ENCODE results near the gene DAAM1.

Gene DAAM1

GRCh38 chr14:59330455-59330854 is 142.0 kb downstream of the DAAM1 start:
- H3K27me3 ChIP-seq (ENCODE audit: control insufficient read depth, insufficient read depth, low read length), result no peaks in the 10 kb centered on the region
- no peak overlapping the region for H3K4me3 ChIP-seq (ENCODE audit: low read depth, low read length)
- H3K36me3 ChIP-seq (ENCODE audit: control insufficient read depth, insufficient read depth, low read length), result peaks cover 22% of the 10 kb centered on the region

DNA sequence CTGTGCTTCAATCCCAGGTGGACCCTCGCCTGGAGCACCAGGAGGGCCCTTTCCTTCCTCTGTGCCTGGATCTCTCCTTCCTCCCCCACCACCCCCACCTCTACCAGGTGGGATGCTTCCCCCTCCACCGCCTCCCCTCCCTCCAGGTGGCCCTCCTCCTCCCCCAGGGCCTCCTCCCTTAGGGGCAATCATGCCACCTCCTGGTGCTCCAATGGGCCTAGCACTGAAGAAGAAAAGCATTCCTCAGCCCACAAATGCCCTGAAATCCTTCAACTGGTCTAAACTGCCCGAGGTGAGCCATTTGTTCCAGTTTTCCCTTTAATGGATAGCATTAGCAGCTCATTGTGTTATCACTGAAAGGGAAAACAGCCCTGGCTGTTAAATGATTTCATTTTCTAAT is 142.8 kb downstream of the DAAM1 start:
- Histone ChIP-seq H3K4me1 (ENCODE audit: control insufficient read depth, insufficient read depth, low read length) (peaks cover 45% of the 10 kb centered on the region), H3K9me3 (ENCODE audit: control insufficient read depth, insufficient read depth, low read length) (no peaks in the 10 kb centered on the region), H3K36me3 (ENCODE audit: control insufficient read depth, insufficient read depth, low read length) (peaks cover 16% of the 10 kb centered on the region), H3K27me3 (ENCODE audit: control insufficient read depth, insufficient read depth, low read length) (no peaks in the 10 kb centered on the region), H3K9ac (ENCODE audit: low read depth, low read length) (no peak overlapping the region), H3K27ac (ENCODE audit: low read depth, low read length) (peak overlapping the region; percentile 55), H3K4me3 (ENCODE audit: low read depth, low read length) (no peak overlapping the region)

More at GRCh38 chr14:59330455-59330854, 142.0 kb downstream of the DAAM1 start:
- H3K27ac ChIP-seq (ENCODE audit: low read depth, low read length), result peak overlapping the region; percentile 40
- H3K4me1 ChIP-seq (ENCODE audit: control insufficient read depth, insufficient read depth, low read length), result peaks cover 42% of the 10 kb centered on the region
- no peaks in the 10 kb centered on the region for H3K9me3 ChIP-seq (ENCODE audit: control insufficient read depth, insufficient read depth, low read length)
- H3K9ac ChIP-seq (ENCODE audit: low read depth, low read length), result no peak overlapping the region

DNA sequence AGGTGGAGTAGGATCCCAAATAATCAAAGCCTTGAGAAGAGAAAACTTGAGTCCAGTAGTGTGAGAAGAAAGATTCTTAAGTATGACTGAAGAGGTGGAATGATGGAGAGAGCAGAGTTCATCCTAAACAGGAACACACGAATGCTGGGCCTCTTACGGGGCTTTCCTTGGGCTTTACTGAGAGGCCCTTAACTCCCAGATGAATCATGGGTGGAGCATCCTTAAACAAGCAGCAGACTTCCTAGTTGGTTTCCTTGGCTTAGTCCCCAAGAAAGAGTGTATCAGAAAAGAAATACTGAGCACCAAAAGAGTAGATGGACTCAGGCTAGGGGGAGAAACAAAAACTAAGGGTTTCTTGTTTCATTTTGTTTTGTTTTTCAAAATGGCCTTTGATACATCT is 144.3 kb downstream of the DAAM1 start:
- H3K4me3 ChIP-seq (ENCODE audit: low read depth, low read length), result no peak overlapping the region
- no peak overlapping the region for H3K27ac ChIP-seq (ENCODE audit: low read depth, low read length)
- H3K4me1 ChIP-seq (ENCODE audit: control insufficient read depth, insufficient read depth, low read length), result peaks cover 59% of the 10 kb centered on the region
- no peaks in the 10 kb centered on the region for H3K9me3 ChIP-seq (ENCODE audit: control insufficient read depth, insufficient read depth, low read length)
- no peak overlapping the region for H3K9ac ChIP-seq (ENCODE audit: low read depth, low read length)
- H3K36me3 ChIP-seq (ENCODE audit: control insufficient read depth, insufficient read depth, low read length), result peaks cover 11% of the 10 kb centered on the region; the same call in 1 of the 2 replicates
- H3K27me3 ChIP-seq (ENCODE audit: control insufficient read depth, insufficient read depth, low read length), result no peaks in the 10 kb centered on the region

DNA sequence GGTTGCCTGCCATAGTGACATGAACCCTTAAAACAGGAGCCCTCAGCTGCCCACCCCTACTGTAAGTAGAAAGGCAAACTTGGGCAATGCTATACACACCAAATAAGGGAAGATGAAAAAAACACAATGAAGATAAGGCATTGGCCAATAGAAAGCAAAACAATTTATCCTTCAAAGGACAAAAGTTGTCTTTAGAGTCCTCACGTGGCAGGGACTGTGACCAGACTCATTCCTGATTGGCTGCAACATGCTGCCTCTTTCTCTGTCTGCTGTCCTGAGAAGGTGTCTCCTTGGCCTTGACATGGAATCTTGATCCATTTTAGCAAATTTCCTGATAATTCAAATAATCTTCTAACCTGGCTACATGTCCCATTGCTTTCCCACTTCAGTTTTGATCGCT is 144.8 kb downstream of the DAAM1 start:
- H3K9me3 ChIP-seq (ENCODE audit: control insufficient read depth, insufficient read depth, low read length), result no peaks in the 10 kb centered on the region
- H3K36me3 ChIP-seq (ENCODE audit: control insufficient read depth, insufficient read depth, low read length), result peaks cover 11% of the 10 kb centered on the region; the same call in 1 of the 2 replicates
- no peak overlapping the region for H3K27ac ChIP-seq (ENCODE audit: low read depth, low read length)
- peaks cover 65% of the 10 kb centered on the region for H3K4me1 ChIP-seq (ENCODE audit: control insufficient read depth, insufficient read depth, low read length)
- no peak overlapping the region for H3K9ac ChIP-seq (ENCODE audit: low read depth, low read length)
- H3K27me3 ChIP-seq (ENCODE audit: control insufficient read depth, insufficient read depth, low read length), result no peaks in the 10 kb centered on the region
- H3K4me3 ChIP-seq (ENCODE audit: low read depth, low read length), result no peak overlapping the region

GRCh38 chr14:59333668-59334067 is 145.2 kb downstream of the DAAM1 start:
- Histone ChIP-seq H3K9ac (ENCODE audit: low read depth, low read length) (no peak overlapping the region), H3K4me1 (ENCODE audit: control insufficient read depth, insufficient read depth, low read length) (peaks cover 67% of the 10 kb centered on the region), H3K4me3 (ENCODE audit: low read depth, low read length) (no peak overlapping the region), H3K27me3 (ENCODE audit: control insufficient read depth, insufficient read depth, low read length) (no peaks in the 10 kb centered on the region), H3K36me3 (ENCODE audit: control insufficient read depth, insufficient read depth, low read length) (peaks cover 11% of the 10 kb centered on the region; the same call in 1 of the 2 replicates), H3K9me3 (ENCODE audit: control insufficient read depth, insufficient read depth, low read length) (no peaks in the 10 kb centered on the region), H3K27ac (ENCODE audit: low read depth, low read length) (no peak overlapping the region)

GRCh38 chr14:59334253-59334652 is 145.8 kb downstream of the DAAM1 start:
- peaks cover 67% of the 10 kb centered on the region for H3K4me1 ChIP-seq (ENCODE audit: control insufficient read depth, insufficient read depth, low read length)

GRCh38 chr14:59336098-59336497 is 147.6 kb downstream of the DAAM1 start:
- H3K4me1 ChIP-seq (ENCODE audit: control insufficient read depth, insufficient read depth, low read length), result peaks cover 64% of the 10 kb centered on the region
- no peak overlapping the region for H3K9ac ChIP-seq (ENCODE audit: low read depth, low read length)
- no peaks in the 10 kb centered on the region for H3K27me3 ChIP-seq (ENCODE audit: control insufficient read depth, insufficient read depth, low read length)
- no peaks in the 10 kb centered on the region for H3K9me3 ChIP-seq (ENCODE audit: control insufficient read depth, insufficient read depth, low read length)
- H3K4me3 ChIP-seq (ENCODE audit: low read depth, low read length), result no peak overlapping the region
- peaks cover 11% of the 10 kb centered on the region; the same call in 1 of the 2 replicates for H3K36me3 ChIP-seq (ENCODE audit: control insufficient read depth, insufficient read depth, low read length)
- H3K27ac ChIP-seq (ENCODE audit: low read depth, low read length), result no peak overlapping the region

More at GRCh38 chr14:59334253-59334652, 145.8 kb downstream of the DAAM1 start:
- Histone ChIP-seq H3K36me3 (ENCODE audit: control insufficient read depth, insufficient read depth, low read length) (peaks cover 11% of the 10 kb centered on the region; the same call in 1 of the 2 replicates), H3K27me3 (ENCODE audit: control insufficient read depth, insufficient read depth, low read length) (no peaks in the 10 kb centered on the region), H3K27ac (ENCODE audit: low read depth, low read length) (no peak overlapping the region), H3K9ac (ENCODE audit: low read depth, low read length) (no peak overlapping the region), H3K9me3 (ENCODE audit: control insufficient read depth, insufficient read depth, low read length) (no peaks in the 10 kb centered on the region), H3K4me3 (ENCODE audit: low read depth, low read length) (no peak overlapping the region)

GRCh38 chr14:59336706-59337105 is 148.2 kb downstream of the DAAM1 start:
- peaks cover 10% of the 10 kb centered on the region; the same call in 1 of the 2 replicates for H3K36me3 ChIP-seq (ENCODE audit: control insufficient read depth, insufficient read depth, low read length)
- peak overlapping the region; percentile 15 for H3K27ac ChIP-seq (ENCODE audit: low read depth, low read length)
- peaks cover 62% of the 10 kb centered on the region for H3K4me1 ChIP-seq (ENCODE audit: control insufficient read depth, insufficient read depth, low read length)
- H3K4me3 ChIP-seq (ENCODE audit: low read depth, low read length), result no peak overlapping the region
- no peaks in the 10 kb centered on the region for H3K27me3 ChIP-seq (ENCODE audit: control insufficient read depth, insufficient read depth, low read length)
- no peak overlapping the region for H3K9ac ChIP-seq (ENCODE audit: low read depth, low read length)
- no peaks in the 10 kb centered on the region for H3K9me3 ChIP-seq (ENCODE audit: control insufficient read depth, insufficient read depth, low read length)

- Histone ChIP-seq H3K4me3 (ENCODE audit: low read depth, low read length) (no peak overlapping the region), H3K9ac (ENCODE audit: low read depth, low read length) (no peak overlapping the region), H3K27ac (ENCODE audit: low read depth, low read length) (peak overlapping the region; percentile 15), H3K36me3 (ENCODE audit: control insufficient read depth, insufficient read depth, low read length) (peaks cover 6% of the 10 kb centered on the region; the same call in 1 of the 2 replicates), H3K9me3 (ENCODE audit: control insufficient read depth, insufficient read depth, low read length) (no peaks in the 10 kb centered on the region), H3K4me1 (ENCODE audit: control insufficient read depth, insufficient read depth, low read length) (peaks cover 62% of the 10 kb centered on the region), H3K27me3 (ENCODE audit: control insufficient read depth, insufficient read depth, low read length) (no peaks in the 10 kb centered on the region)
These were observed 148.7 kb downstream of the DAAM1 start for GRCh38 chr14:59337141-59337611.

- Histone ChIP-seq H3K9ac (ENCODE audit: low read depth, low read length) (no peak overlapping the region), H3K36me3 (ENCODE audit: control insufficient read depth, insufficient read depth, low read length) (0 out of 2 replicates have a peak, but pooled peaks cover under 1% of the 10 kb centered on the region), H3K4me1 (ENCODE audit: control insufficient read depth, insufficient read depth, low read length) (peaks cover 72% of the 10 kb centered on the region), H3K9me3 (ENCODE audit: control insufficient read depth, insufficient read depth, low read length) (no peaks in the 10 kb centered on the region), H3K4me3 (ENCODE audit: low read depth, low read length) (no peak overlapping the region), H3K27ac (ENCODE audit: low read depth, low read length) (no peak overlapping the region), H3K27me3 (ENCODE audit: control insufficient read depth, insufficient read depth, low read length) (no peaks in the 10 kb centered on the region)
These were observed 150.3 kb downstream of the DAAM1 start for GRCh38 chr14:59338761-59339160.

GRCh38 chr14:59339524-59340330 is 151.3 kb downstream of the DAAM1 start:
- H3K27me3 ChIP-seq (ENCODE audit: control insufficient read depth, insufficient read depth, low read length), result no peaks in the 10 kb centered on the region
- H3K4me1 ChIP-seq (ENCODE audit: control insufficient read depth, insufficient read depth, low read length), result peaks cover 81% of the 10 kb centered on the region
- no peak overlapping the region for H3K9ac ChIP-seq (ENCODE audit: low read depth, low read length)
- H3K4me3 ChIP-seq (ENCODE audit: low read depth, low read length), result no peak overlapping the region
- no peaks in the 10 kb centered on the region for H3K36me3 ChIP-seq (ENCODE audit: control insufficient read depth, insufficient read depth, low read length)
- no peaks in the 10 kb centered on the region for H3K9me3 ChIP-seq (ENCODE audit: control insufficient read depth, insufficient read depth, low read length)
- H3K27ac ChIP-seq (ENCODE audit: low read depth, low read length), result no peak overlapping the region
